ENCODE results near the gene CCNG1.
"Not testable (repeated sequence)": the region's sequence is repeated elsewhere in the genome, so short reads cannot be mapped to it uniquely, and the experiment has no call there.

The CCNG1 gene

DNA sequence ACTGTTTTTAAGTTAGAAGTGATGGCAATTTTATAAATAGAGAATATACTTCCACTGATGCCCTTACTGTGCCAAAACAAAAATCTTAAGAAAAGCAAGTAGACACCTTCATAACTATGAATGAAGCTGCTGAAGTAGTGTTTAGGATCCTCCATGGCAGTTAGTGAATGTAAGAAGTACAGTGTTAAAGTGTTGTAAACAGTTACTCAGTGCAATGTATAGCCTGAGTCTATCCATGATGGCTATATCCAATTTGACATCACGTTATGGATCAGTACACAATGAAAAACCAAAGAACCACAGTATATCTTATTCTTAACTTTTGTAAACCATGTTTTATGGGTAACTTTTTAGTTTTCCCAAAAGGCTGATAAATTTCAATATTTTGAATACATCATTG is 7.1 kb downstream of the CCNG1 start:
- no peak for DNase-seq

DNA sequence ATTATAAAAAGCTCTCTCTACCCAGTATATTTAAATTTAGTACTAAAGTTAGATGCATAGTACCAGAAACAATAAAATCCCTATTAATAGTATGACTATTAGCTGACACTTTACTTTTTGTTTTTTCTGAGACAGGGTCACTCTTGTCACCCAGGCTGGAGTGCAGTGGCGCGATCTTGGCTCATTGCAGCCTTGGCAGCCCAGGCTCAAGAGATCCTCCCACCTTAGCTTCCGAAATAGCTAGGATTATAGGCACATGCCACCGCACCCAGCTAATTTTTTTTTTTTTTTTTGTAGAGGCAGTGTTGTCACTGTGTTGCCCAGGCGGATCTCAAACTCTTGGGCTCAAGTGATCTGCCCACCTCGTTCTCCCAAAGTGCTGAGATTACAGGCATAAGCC is 8.0 kb downstream of the CCNG1 start:
- no peak for DNase-seq

DNA sequence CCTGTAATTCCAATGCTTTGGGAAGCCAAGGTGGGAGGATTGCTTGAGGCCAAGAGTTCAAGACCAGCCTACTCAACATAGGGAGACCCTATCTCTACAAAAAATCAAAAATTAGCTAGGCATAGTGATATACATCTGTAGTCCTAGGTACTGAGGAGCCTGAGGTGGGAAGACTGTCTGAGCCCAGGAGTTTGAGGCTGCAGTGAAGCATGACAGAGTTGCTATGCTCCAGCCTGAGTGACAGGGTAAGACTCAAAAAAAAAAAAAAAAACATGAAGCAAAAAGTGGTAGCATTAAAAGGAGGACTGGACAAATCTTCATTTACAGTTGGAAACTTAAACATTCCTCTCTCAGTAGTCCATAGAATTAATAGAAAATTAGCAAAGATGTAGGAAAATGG is 9.8 kb downstream of the CCNG1 start:
- no peak for DNase-seq

- DNase-seq = no peak
These were observed 10.5 kb downstream of the CCNG1 start for GRCh38 chr5:163447875-163448274.

- no peak for DNase-seq
These were observed 11.1 kb downstream of the CCNG1 start for GRCh38 chr5:163448491-163448890.

GRCh38 chr5:163451489-163451888 is 14.1 kb downstream of the CCNG1 start:
- DNase-seq = no peak

DNA sequence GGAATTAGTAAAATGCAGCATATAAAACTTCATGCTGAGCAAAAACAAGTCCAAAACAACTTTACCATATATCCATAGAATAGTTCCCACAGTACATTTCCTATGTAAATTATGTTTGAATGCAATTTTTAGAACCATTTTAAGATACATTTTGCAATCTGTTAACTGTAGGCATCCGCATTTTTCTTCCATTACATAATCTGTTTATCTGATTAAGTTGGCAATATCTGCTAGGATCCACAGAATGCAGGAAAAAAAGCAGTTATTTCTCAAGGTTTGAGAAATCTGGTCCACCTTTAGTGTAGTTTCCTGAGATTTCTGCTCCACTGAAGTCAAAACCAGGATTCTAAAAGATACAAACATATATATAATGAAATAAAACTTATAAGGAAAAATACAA is 16.3 kb downstream of the CCNG1 start:
- no peak for DNase-seq

- DNase-seq = not testable (repeated sequence)
These were observed 18.0 kb downstream of the CCNG1 start for GRCh38 chr5:163455406-163455805.

GRCh38 chr5:163456029-163456589 is 18.7 kb downstream of the CCNG1 start:
- no peak for DNase-seq

DNA sequence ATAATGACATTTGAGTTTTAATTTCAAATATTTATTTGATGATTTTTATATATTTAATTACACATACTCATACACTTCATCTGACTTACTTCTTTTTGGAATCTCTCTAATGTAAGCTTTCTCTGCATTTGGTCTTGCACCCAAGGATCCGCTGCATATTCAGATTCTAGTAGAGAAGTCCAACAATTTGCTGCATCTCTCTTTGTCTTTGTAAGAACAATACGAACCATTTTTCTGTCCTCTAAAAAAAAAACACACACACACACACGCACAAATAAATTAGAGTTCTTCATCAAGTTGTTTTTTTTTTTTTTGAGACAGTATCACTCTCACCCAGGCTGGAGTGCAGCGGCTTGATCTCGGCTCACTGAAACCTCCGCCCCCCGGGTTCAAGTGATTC is 19.4 kb downstream of the CCNG1 start:
- no peak for DNase-seq

GRCh38 chr5:163458778-163459385 is 21.5 kb downstream of the CCNG1 start:
- DNase-seq = no peak

GRCh38 chr5:163459462-163459818 is 22.0 kb downstream of the CCNG1 start:
- no peak for DNase-seq

- peak; percentile 99 for DNase-seq
These were observed 22.6 kb downstream of the CCNG1 start, which contains the start of gene NUDCD2 for GRCh38 chr5:163459819-163460561. Gene NUDCD2 (minus strand): TSS chr5:163460102. CDS start chr5:163460050, 52 bp downstream.

DNA sequence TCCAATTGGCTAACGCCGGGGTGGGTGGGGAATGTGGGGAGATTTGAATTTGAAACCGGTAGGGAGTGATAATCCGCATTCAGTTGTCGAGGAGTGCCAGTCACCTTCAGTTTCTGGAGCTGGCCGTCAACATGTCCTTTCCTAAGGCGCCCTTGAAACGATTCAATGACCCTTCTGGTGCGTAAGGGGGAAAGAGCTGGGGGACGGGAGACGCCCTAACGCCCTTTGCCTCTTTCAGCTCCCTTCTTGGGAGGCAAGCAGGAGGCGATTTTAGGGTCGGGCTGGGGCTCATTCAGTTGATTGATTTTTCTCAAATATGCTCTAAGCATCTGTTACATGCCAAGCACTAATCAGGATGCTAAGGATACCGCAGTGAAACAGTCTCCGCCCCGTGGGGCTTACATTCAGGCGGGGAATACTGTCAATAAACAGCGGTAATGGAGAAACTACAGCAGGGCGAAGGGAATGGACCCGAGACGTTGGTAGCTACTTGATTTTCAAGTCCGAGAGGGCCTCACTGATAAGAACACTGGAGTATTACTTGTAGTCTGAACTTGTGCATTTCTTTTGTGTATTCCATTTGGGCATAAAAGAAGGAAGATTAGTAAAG is 23.3 kb downstream of the CCNG1 start, which contains the start of gene HMMR:
TSS of gene HMMR (plus strand) at position 71 of the 610 bp plus-strand sequence. CDS start at position 132, 61 bp downstream.
- DNase-seq = no peak

DNA sequence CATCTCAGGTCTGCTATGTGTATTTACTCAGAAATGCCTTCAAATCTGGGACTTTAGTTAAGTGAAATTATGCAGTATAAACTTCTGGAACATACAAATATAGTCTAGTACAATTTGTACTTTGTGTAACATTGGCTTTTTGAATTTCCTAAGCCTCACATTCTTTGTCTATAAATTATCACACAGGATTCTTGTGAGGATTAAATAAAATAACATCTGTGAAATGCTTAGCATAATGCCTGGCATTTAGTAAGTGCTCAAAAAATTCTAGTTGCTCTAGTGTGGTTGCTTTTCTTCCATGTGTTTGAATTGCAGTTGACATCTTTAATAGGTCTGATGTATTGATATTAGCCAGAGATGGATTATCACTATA is 25.7 kb downstream of the CCNG1 start:
- no peak for DNase-seq

DNA sequence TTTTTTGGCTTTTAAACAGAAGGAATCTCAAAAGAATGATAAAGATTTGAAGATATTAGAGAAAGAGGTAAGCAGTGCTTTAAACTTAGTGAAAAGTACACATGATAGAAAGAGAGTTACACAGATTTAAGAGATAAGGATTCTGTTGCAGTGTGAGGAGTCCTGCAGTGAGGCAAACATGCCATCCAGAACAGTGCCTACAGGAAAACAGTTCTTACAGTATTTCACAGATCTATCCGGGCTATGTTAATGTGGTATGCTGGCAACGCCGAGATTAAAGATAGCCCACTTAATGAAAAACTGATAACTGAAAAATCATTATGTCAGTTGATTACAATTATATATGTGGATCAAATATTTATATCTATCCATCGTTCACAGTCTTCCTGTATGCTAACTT is 30.3 kb downstream of the CCNG1 start:
- no peak for DNase-seq

- no peak for DNase-seq
These were observed 36.3 kb downstream of the CCNG1 start for GRCh38 chr5:163473635-163474243.

GRCh38 chr5:163475411-163475810 is 38.0 kb downstream of the CCNG1 start:
- no peak for DNase-seq

DNA sequence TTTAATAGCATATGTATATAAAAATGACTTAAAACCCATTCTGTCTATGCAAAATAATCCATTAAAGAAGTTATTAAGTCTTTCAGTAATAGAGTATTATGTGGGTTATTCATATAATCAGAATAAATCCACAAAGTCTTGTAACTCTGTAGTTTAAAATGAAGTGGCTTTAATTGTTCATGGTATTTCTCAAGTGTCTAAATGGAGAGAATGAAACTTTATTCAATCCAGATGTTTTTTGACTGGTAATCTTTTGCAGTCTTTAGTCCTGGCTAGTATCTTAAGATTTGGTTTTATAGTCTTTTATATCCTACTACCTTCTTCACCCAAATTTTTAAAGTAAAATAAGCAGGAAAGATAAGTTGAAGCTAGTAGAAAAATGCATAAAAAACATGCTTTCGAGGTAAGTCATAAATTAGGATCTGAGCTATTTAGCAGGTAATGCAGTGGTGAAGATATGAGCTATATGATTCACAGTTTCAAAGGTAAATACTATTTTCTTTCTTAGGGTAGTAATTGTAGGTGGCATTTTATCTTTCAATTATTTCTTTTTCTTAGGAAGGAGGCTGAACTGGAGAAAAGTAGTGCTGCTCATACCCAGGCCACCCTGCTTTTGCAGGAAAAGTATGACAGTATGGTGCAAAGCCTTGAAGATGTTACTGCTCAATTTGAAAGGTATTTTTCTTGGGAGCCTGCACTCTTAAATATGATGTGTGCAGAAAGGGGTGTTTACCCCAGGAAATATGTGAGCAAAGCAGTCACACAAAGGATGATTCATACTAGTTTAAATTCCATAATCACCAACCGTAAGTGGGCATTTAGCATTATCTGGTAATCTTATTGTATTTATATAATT is 41.0 kb downstream of the CCNG1 start:
- DNase-seq = no peak

DNA sequence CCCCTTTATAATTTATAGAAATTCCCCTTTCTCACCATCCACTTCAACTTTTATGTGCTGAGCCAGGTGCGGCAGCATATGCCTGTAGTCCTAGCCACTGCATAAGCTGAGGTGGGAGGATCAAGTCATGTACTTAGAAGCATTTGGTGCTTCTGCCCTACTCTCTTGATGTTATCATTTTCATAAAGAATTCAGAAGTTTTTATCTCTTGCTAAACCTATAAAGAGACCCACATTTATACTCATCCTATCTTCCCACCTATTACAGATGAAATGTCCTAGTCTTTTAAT is 41.5 kb downstream of the CCNG1 start:
- no peak for DNase-seq

GRCh38 chr5:163489055-163489744 is 51.8 kb downstream of the CCNG1 start:
- DNase-seq = peak; percentile 10

GRCh38 chr5:163489745-163490075 is 52.3 kb downstream of the CCNG1 start:
- no peak for DNase-seq
